Lower leg skin (tissue), 4 donors: Measurements from ENCODE around the gene BCAS4. TPM values are rescaled to one million over a fixed set of nuclear protein-coding genes. Genes with fewer than 3 reads are reported as not detected.

Experiments used
- DNase-seq, 2 donors: peaks; one replicate each; pipeline ENCODE4 v3.0.0-alpha.2; 2019; ENCODE audit warnings: low spot score in 2 of 2
- H3K4me3 ChIP-seq: fragments of 200-600 bp; sonication (generic); 2 replicates; pipeline ENCODE4 v1.5.1; 2017; ENCODE audit warnings: mild to moderate bottlenecking, low read depth; ENCODE audit not compliant: poor library complexity, severe bottlenecking
- POLR2A ChIP-seq, 2 donors: fragments of 450-650 bp; IDR thresholded peaks; one replicate each; pipeline ENCODE4 v1.6.1; 2016 to 2017; ENCODE audit warnings: antibody characterized with exemption in 2 of 2, mild to moderate bottlenecking in 1 of 2, moderate library complexity in 1 of 2
- WGBS, 2 donors: methylation state at CpG; one replicate each; pipeline ENCODE4 v1.1.5; 2018; 5-methylcytosine and 5-hydroxymethylcytosine counted together
- intact Hi-C: fragments of 100-400 bp; cut with DNase I; formaldehyde crosslinking; loops from one replicate; pipeline ENCODE4 v1.15.0; 2023; ENCODE audit warnings: low total_unique reads
- total RNA-seq, 4 donors: library from RNA; depleted of rRNA; stranded (reverse); fragments of >200 nt; gene quantifications; one replicate each; pipeline ENCODE4 v1.1.0, GENCODE V29; 2016
- TF ChIP-seq, protein P1 (sequence below), 3 donors: fragments of 450-650 bp; IDR thresholded peaks; one replicate each; pipeline ENCODE4 v1.5.1; 2016; ENCODE audit warnings: antibody characterized with exemption in 3 of 3, mild to moderate bottlenecking in 3 of 3, moderate library complexity in 2 of 3

The BCAS4 gene
- total RNA-seq, 4 donors from 2014 or later, result 1.3 to 7.7 (median 3.5) TPM

DNA sequence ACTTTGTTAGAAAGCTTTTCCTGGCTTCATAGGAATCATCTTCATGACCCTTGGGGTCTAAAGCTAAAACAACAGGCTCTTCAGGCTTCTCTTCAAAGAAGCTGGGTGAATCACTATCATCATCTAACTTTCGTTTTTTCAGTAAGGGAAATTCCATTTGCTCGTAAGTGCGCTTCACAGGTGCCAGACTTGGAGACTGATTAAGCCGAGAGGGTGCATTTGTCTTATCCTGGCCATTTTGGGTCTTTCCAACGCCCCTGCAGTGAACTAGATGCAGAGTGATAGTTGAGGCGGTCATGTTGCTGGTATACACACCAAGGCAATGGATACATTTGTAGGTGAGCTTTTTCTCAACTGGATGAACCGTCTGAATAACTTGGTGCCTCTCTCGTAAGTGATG lies 97.5 kb downstream of the BCAS4 start:
- H3K4me3 ChIP-seq, result no peak overlapping the region
- 84 to 89% methylated on average over 8 of the region's 8 CpGs for WGBS, 2 donors
- TF ChIP-seq, protein P1, sequence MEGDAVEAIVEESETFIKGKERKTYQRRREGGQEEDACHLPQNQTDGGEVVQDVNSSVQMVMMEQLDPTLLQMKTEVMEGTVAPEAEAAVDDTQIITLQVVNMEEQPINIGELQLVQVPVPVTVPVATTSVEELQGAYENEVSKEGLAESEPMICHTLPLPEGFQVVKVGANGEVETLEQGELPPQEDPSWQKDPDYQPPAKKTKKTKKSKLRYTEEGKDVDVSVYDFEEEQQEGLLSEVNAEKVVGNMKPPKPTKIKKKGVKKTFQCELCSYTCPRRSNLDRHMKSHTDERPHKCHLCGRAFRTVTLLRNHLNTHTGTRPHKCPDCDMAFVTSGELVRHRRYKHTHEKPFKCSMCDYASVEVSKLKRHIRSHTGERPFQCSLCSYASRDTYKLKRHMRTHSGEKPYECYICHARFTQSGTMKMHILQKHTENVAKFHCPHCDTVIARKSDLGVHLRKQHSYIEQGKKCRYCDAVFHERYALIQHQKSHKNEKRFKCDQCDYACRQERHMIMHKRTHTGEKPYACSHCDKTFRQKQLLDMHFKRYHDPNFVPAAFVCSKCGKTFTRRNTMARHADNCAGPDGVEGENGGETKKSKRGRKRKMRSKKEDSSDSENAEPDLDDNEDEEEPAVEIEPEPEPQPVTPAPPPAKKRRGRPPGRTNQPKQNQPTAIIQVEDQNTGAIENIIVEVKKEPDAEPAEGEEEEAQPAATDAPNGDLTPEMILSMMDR (IDR thresholded peaks at IDR 0.05), result no peak
- no peak for DNase-seq
- intact Hi-C loops, result no loop called here

DNA sequence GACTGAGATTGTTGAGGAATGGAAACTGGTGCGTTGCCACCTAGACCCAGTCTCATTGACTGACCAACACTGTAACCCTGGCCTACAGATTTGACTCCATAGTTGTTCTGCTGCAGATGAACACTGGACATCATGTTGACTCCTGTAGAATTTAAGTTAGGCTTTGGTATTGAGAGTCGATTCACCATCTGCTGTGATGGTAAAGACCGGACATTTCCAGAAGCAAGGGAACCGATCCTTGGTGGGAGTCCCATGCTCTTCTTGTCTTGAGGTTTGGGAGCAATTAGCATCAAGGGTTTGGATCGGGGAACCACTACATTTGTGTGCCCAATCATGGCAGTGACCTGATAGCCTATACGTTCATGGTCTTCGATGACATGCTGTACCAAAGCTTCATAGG lies 98.8 kb downstream of the BCAS4 start:
- intact Hi-C loops, result no loop called here
- 96 to 97% methylated on average over 7 of the region's 7 CpGs for whole genome bisulfite sequencing, 2 donors
- DNase-seq, result no peak
- H3K4me3 ChIP-seq, result no peak overlapping the region
- TF ChIP-seq, protein P1 (IDR thresholded peaks at IDR 0.05), result no peak
- no peak for TF ChIP-seq POLR2A (IDR thresholded peaks at IDR 0.05)

DNA sequence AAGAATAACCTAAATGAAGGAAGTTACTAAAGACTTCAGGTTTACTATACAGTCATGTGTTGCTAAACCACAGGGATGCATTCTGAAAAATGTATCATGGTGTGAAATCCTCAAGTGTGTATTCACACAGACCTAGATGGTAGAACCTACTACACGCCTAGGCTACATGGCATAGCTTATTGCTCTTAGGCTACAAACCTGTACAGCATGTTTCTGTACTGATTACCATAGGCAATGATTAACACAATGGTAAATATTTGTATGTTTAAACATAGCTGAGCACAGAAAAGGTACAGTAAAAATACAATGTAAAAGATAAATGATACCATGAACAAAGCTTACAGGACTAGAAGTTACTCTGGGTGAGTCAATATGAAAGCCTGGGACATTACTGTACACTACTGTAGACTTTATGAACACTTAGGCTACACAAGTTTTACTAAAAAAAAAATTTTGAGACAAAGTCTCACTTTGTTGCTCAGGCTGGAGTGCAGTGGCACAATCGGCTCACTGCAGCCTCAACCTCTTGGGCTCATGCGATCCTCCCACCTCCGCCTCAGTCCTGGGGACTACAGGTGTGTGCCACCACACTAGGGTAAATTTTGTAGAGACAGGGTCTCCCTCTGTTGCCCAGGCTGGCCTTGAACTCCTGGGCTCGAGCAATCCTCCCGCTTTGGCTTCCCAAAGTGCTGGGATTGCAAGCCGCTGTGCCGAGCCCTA lies 100.4 kb downstream of the BCAS4 start:
- no peak for DNase-seq
- 97 to 99% methylated on average over 8 of the region's 8 CpGs for WGBS, 2 donors
- intact Hi-C loops, result no loop called here

DNA sequence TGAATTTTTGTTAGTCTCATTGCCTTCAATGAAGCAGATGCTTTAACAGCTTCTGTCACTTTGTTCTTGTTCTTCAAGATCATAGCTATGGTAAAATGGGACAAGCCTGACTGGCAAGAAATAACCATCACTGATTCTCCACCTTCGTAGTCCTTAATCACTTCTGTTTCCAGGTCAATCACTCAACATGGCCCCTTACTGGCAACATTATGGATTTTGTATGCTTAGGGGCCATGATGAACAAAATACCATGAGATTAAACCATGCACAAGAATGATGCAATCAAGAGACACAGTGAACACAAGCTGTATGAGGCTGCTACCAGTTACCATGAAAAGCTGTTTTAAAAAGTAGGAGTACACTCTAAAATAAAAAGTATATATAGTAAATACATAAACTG lies 103.6 kb downstream of the BCAS4 start:
- TF ChIP-seq, protein P1 (IDR thresholded peaks at IDR 0.05), result no peak
- no peak for TF ChIP-seq POLR2A (IDR thresholded peaks at IDR 0.05)
- 89 to 95% methylated on average over 1 of the region's 1 CpG for whole genome bisulfite sequencing, 2 donors
- intact Hi-C loops, result no loop called here
- no peak overlapping the region for H3K4me3 ChIP-seq
- no peak for DNase-seq

More for the DNA sequence above, 100.4 kb downstream of the BCAS4 start:
- TF ChIP-seq, protein P1 (IDR thresholded peaks at IDR 0.05), result no peak
- TF ChIP-seq POLR2A (IDR thresholded peaks at IDR 0.05), result no peak
- H3K4me3 ChIP-seq, result no peak overlapping the region

DNA sequence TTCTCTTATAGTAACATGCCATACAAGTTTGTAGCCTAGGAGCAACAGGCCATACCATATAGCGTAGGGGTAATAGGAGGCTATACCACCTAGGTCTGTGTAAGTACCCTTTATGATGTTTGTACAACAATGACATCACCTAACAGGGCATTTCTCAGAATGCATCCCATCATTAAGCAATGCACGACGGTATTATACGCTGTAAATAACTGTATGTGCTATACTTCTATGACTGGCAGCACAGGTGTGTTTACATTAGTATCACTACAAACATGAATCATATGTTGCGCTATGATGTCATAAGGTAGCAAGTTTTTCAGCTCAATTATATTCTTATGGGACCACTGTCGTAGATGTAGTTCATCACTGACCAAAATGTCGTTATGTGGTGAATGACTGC lies 105.4 kb downstream of the BCAS4 start:
- no peak overlapping the region for H3K4me3 ChIP-seq
- 95 to 98% methylated on average over 7 of the region's 7 CpGs for WGBS, 2 donors
- TF ChIP-seq, protein P1 (IDR thresholded peaks at IDR 0.05), result no peak
- TF ChIP-seq POLR2A (IDR thresholded peaks at IDR 0.05), result no peak
- DNase-seq, result no peak
- intact Hi-C loops, result no loop called here

DNA sequence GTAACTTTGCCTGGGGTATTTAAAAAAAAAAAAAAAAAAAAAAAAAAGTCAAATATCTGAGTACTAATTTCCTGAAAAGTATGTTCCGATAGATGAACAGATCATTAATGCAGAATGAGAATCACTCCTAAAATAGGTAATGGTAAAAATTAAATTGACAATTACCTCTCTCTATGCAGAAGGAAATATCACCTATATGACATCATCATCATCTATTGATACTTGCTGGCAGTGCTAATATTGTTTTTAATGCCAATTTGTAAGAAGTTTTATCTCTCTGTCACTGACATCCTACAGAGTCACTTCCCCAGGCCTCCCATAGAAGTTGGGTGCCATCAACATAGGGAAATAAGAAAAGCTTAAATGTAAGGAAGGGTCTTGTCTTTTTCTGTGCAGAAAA lies 106.4 kb downstream of the BCAS4 start:
- WGBS, 2 donors, result 89 to 95% methylated on average over 1 of the region's 1 CpG
- intact Hi-C loops, result no loop called here
- TF ChIP-seq, protein P1 (IDR thresholded peaks at IDR 0.05), result no peak
- TF ChIP-seq POLR2A (IDR thresholded peaks at IDR 0.05), result no peak
- H3K4me3 ChIP-seq, result no peak overlapping the region
- no peak for DNase-seq
